DND-41 (cell line): ENCODE data around the gene TTLL5.

Experiments used
- CTCF ChIP-seq: IDR thresholded peaks from 2 replicates; pipeline ENCODE4 v1.5.1; 2012; ENCODE audit warnings: borderline replicate concordance, low read length, moderate library complexity, mild to moderate bottlenecking; ENCODE audit not compliant: poor library complexity, severe bottlenecking; ENCODE audit errors: extremely low read depth
- EZH2 ChIP-seq: IDR thresholded peaks from 3 replicates; pipeline ENCODE4 v1.6.1; 2012; ENCODE audit warnings: borderline replicate concordance, low read depth, mild to moderate bottlenecking, moderate library complexity, low read length, inconsistent platforms; ENCODE audit not compliant: severe bottlenecking

- TF ChIP-seq CTCF (no peak), EZH2 (no peak)
Observed at GRCh38 chr14:75986439-75986765, 325.4 kb downstream of the TTLL5 start.
